HepG2 (cell line): Measurements from ENCODE around the gene CBX2. TPM values are rescaled to one million over a fixed set of nuclear protein-coding genes. Genes with fewer than 3 reads are reported as not detected.
A peak's percentile ranks its signal among the peaks of the same experiment; 100 is the strongest.

Experiments used
- CHCHD3 ChIP-seq: sonication (generic); formaldehyde crosslinking; IDR thresholded peaks from 2 replicates; pipeline ENCODE4 v1.8.0; 2022; ENCODE audit warnings: mild to moderate bottlenecking, missing genetic modification reagents, moderate library complexity
- CHD2 ChIP-seq: IDR thresholded peaks from 2 replicates; pipeline ENCODE4 v1.6.1; 2011; ENCODE audit warnings: low read depth, low read length, improper control_type of control experiment
- HHEX ChIP-seq: IDR thresholded peaks from 2 replicates; pipeline ENCODE4 v1.6.1; 2016; ENCODE audit warnings: control low read depth
- ISL2 ChIP-seq: sonication (generic); formaldehyde crosslinking; IDR thresholded peaks from 2 replicates; pipeline ENCODE4 v1.5.0; 2020; ENCODE audit warnings: missing genetic modification reagents
- ONECUT2 ChIP-seq: sonication (generic); formaldehyde crosslinking; IDR thresholded peaks from 2 replicates; pipeline ENCODE4 v1.4.0; 2020; ENCODE audit warnings: missing genetic modification reagents
- SALL1 ChIP-seq: sonication (generic); formaldehyde crosslinking; IDR thresholded peaks from 2 replicates; pipeline ENCODE4 v1.8.0; 2022; ENCODE audit warnings: mild to moderate bottlenecking, missing genetic modification reagents
- ZNF431 ChIP-seq: sonication (generic); formaldehyde crosslinking; IDR thresholded peaks from 2 replicates; pipeline ENCODE4 v1.9.0; 2022; ENCODE audit warnings: missing genetic modification reagents, low read depth, mild to moderate bottlenecking, borderline replicate concordance
- ZNF562 ChIP-seq: sonication (generic); formaldehyde crosslinking; IDR thresholded peaks from 2 replicates; pipeline ENCODE4 v1.8.0; 2022; ENCODE audit warnings: missing genetic modification reagents, borderline replicate concordance
- ZNF841 ChIP-seq: sonication (generic); formaldehyde crosslinking; IDR thresholded peaks from 2 replicates; pipeline ENCODE4 v1.8.1; 2023; ENCODE audit warnings: missing genetic modification reagents, borderline replicate concordance
- polyA plus RNA-seq, 8 experiments: library from polyadenylated mRNA; depleted of rRNA in 3 of 8; stranded (reverse) in 7 of 8; unstranded in 1 of 8; fragments of >200 nt; fragmentation: Illumina TruSeq in 4 of 8; extraction: Trizol in 4 of 8; gene quantifications; 2 replicates each; pipeline versions ENCODE4 v1.2.1 to v1.2.3, GENCODE V29; 2011 to 2016; ENCODE audit warnings: low read depth in 4 of 8, missing spikeins in 1 of 8, mixed read lengths in 1 of 8; ENCODE audit not compliant: insufficient read depth in 1 of 8
- total RNA-seq, 5 experiments: library from RNA; depleted of rRNA; stranded (reverse); fragments of >200 nt; fragmentation: Illumina TruSeq; extraction: Trizol; gene quantifications; 2 replicates each; pipeline ENCODE4 v1.2.3, GENCODE V29; 2016; ENCODE audit warnings: low read depth in 1 of 5
- TF ChIP-seq, protein P1 (sequence below): sonication (generic); formaldehyde crosslinking; IDR thresholded peaks from 2 replicates; pipeline ENCODE4 v1.4.0; 2020; ENCODE audit warnings: missing genetic modification reagents, borderline replicate concordance
- TF ChIP-seq, protein P2 (sequence below): sonication (generic); formaldehyde crosslinking; IDR thresholded peaks from 2 replicates; pipeline ENCODE4; 2020; ENCODE audit warnings: missing genetic modification reagents, mild to moderate bottlenecking, borderline replicate concordance
- TF ChIP-seq, protein P3 (sequence below): sonication (generic); formaldehyde crosslinking; IDR thresholded peaks from 2 replicates; pipeline ENCODE4 v1.4.0; 2020; ENCODE audit warnings: missing genetic modification reagents, borderline replicate concordance
- TF ChIP-seq, protein P4 (sequence below): sonication (generic); formaldehyde crosslinking; IDR thresholded peaks from 2 replicates; pipeline ENCODE4 v1.4.0; 2020; ENCODE audit warnings: missing genetic modification reagents

Gene CBX2
- total and polyA plus RNA-seq, 2 of the 13 experiments (the other 11 are each of a cell fraction or from before 2014, with no cell fraction given) = 14.5 to 31.1 TPM

DNA sequence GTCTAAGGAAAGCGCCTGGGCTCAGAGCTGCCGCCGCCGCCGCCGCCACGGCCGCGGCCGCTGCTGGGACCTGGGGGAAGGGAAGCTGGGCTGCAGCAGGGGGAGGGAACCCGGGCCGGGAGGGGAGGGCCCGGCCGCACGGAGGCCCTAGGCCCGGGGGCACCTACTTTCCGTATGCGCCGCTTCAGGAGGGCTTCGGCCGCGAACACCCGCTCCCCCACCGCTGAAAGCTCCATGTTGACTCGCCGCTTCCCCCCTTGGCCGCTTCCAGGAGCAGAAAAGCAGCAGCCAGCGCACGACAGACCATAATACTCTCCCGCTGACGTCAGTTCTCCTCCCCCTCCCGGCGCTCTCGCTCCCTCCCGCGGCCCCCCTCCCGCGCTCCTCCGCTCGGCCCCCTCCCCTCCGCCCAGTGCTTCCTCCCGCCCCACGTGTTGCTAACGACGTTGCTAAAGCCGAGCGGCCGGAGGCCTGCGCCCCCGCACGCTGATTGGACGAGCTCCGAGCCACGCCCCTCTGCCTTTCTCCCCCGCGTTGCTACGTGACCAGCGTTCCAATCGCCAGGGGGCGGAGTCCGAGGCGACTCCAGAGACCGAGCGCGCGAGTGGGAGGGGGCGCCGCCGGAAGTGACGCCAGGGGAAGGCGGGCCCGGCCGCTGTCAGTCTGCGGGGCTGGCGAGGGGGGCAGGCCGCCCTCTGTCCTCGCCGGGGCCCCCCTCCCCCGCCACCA lies 19.0 kb downstream of the CBX2 start, which contains the start of gene CBX8 (continued):
- TF ChIP-seq, protein P1, sequence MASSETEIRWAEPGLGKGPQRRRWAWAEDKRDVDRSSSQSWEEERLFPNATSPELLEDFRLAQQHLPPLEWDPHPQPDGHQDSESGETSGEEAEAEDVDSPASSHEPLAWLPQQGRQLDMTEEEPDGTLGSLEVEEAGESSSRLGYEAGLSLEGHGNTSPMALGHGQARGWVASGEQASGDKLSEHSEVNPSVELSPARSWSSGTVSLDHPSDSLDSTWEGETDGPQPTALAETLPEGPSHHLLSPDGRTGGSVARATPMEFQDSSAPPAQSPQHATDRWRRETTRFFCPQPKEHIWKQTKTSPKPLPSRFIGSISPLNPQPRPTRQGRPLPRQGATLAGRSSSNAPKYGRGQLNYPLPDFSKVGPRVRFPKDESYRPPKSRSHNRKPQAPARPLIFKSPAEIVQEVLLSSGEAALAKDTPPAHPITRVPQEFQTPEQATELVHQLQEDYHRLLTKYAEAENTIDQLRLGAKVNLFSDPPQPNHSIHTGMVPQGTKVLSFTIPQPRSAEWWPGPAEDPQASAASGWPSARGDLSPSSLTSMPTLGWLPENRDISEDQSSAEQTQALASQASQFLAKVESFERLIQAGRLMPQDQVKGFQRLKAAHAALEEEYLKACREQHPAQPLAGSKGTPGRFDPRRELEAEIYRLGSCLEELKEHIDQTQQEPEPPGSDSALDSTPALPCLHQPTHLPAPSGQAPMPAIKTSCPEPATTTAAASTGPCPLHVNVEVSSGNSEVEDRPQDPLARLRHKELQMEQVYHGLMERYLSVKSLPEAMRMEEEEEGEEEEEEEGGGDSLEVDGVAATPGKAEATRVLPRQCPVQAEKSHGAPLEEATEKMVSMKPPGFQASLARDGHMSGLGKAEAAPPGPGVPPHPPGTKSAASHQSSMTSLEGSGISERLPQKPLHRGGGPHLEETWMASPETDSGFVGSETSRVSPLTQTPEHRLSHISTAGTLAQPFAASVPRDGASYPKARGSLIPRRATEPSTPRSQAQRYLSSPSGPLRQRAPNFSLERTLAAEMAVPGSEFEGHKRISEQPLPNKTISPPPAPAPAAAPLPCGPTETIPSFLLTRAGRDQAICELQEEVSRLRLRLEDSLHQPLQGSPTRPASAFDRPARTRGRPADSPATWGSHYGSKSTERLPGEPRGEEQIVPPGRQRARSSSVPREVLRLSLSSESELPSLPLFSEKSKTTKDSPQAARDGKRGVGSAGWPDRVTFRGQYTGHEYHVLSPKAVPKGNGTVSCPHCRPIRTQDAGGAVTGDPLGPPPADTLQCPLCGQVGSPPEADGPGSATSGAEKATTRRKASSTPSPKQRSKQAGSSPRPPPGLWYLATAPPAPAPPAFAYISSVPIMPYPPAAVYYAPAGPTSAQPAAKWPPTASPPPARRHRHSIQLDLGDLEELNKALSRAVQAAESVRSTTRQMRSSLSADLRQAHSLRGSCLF (CRISPR knock-in tag) = no peak
- TF ChIP-seq HHEX (CRISPR knock-in tag) = no peak
- no peak for TF ChIP-seq ZNF431 (CRISPR knock-in tag)
- TF ChIP-seq SALL1 (CRISPR knock-in tag) = peak; percentile 76
- TF ChIP-seq, protein P2, sequence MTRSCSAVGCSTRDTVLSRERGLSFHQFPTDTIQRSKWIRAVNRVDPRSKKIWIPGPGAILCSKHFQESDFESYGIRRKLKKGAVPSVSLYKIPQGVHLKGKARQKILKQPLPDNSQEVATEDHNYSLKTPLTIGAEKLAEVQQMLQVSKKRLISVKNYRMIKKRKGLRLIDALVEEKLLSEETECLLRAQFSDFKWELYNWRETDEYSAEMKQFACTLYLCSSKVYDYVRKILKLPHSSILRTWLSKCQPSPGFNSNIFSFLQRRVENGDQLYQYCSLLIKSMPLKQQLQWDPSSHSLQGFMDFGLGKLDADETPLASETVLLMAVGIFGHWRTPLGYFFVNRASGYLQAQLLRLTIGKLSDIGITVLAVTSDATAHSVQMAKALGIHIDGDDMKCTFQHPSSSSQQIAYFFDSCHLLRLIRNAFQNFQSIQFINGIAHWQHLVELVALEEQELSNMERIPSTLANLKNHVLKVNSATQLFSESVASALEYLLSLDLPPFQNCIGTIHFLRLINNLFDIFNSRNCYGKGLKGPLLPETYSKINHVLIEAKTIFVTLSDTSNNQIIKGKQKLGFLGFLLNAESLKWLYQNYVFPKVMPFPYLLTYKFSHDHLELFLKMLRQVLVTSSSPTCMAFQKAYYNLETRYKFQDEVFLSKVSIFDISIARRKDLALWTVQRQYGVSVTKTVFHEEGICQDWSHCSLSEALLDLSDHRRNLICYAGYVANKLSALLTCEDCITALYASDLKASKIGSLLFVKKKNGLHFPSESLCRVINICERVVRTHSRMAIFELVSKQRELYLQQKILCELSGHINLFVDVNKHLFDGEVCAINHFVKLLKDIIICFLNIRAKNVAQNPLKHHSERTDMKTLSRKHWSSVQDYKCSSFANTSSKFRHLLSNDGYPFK = no peak; the same call in 1 of the 2 replicates
- TF ChIP-seq CHCHD3 (CRISPR knock-in tag) = no peak
- 0 out of 2 replicates have a peak, but pooled peaks have one; percentile 17 for TF ChIP-seq CHD2
- no peak; the same call in 1 of the 2 replicates for TF ChIP-seq ISL2 (CRISPR knock-in tag)
- no peak for TF ChIP-seq ONECUT2 (CRISPR knock-in tag)
- TF ChIP-seq, protein P3, sequence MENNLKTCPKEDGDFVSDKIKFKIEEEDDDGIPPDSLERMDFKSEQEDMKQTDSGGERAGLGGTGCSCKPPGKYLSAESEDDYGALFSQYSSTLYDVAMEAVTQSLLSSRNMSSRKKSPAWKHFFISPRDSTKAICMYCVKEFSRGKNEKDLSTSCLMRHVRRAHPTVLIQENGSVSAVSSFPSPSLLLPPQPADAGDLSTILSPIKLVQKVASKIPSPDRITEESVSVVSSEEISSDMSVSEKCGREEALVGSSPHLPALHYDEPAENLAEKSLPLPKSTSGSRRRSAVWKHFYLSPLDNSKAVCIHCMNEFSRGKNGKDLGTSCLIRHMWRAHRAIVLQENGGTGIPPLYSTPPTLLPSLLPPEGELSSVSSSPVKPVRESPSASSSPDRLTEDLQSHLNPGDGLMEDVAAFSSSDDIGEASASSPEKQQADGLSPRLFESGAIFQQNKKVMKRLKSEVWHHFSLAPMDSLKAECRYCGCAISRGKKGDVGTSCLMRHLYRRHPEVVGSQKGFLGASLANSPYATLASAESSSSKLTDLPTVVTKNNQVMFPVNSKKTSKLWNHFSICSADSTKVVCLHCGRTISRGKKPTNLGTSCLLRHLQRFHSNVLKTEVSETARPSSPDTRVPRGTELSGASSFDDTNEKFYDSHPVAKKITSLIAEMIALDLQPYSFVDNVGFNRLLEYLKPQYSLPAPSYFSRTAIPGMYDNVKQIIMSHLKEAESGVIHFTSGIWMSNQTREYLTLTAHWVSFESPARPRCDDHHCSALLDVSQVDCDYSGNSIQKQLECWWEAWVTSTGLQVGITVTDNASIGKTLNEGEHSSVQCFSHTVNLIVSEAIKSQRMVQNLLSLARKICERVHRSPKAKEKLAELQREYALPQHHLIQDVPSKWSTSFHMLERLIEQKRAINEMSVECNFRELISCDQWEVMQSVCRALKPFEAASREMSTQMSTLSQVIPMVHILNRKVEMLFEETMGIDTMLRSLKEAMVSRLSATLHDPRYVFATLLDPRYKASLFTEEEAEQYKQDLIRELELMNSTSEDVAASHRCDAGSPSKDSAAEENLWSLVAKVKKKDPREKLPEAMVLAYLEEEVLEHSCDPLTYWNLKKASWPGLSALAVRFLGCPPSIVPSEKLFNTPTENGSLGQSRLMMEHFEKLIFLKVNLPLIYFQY (CRISPR knock-in tag) = no peak; the same call in 1 of the 2 replicates
- TF ChIP-seq, protein P4, sequence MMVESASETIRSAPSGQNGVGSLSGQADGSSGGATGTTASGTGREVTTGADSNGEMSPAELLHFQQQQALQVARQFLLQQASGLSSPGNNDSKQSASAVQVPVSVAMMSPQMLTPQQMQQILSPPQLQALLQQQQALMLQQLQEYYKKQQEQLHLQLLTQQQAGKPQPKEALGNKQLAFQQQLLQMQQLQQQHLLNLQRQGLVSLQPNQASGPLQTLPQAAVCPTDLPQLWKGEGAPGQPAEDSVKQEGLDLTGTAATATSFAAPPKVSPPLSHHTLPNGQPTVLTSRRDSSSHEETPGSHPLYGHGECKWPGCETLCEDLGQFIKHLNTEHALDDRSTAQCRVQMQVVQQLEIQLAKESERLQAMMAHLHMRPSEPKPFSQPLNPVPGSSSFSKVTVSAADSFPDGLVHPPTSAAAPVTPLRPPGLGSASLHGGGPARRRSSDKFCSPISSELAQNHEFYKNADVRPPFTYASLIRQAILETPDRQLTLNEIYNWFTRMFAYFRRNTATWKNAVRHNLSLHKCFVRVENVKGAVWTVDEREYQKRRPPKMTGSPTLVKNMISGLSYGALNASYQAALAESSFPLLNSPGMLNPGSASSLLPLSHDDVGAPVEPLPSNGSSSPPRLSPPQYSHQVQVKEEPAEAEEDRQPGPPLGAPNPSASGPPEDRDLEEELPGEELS (CRISPR knock-in tag) = peak; percentile 14; the same call in 1 of the 2 replicates
- no peak for TF ChIP-seq ZNF562
- no peak for TF ChIP-seq ZNF841 (CRISPR knock-in tag)
